ENCODE data around the gene AP5M1.
"Not testable (repeated sequence)": the region's sequence is repeated elsewhere in the genome, so short reads cannot be mapped to it uniquely, and the experiment has no call there.

AP5M1 gene, protein sequence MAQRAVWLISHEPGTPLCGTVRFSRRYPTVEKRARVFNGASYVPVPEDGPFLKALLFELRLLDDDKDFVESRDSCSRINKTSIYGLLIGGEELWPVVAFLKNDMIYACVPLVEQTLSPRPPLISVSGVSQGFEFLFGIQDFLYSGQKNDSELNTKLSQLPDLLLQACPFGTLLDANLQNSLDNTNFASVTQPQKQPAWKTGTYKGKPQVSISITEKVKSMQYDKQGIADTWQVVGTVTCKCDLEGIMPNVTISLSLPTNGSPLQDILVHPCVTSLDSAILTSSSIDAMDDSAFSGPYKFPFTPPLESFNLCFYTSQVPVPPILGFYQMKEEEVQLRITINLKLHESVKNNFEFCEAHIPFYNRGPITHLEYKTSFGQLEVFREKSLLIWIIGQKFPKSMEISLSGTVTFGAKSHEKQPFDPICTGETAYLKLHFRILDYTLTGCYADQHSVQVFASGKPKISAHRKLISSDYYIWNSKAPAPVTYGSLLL

DNA sequence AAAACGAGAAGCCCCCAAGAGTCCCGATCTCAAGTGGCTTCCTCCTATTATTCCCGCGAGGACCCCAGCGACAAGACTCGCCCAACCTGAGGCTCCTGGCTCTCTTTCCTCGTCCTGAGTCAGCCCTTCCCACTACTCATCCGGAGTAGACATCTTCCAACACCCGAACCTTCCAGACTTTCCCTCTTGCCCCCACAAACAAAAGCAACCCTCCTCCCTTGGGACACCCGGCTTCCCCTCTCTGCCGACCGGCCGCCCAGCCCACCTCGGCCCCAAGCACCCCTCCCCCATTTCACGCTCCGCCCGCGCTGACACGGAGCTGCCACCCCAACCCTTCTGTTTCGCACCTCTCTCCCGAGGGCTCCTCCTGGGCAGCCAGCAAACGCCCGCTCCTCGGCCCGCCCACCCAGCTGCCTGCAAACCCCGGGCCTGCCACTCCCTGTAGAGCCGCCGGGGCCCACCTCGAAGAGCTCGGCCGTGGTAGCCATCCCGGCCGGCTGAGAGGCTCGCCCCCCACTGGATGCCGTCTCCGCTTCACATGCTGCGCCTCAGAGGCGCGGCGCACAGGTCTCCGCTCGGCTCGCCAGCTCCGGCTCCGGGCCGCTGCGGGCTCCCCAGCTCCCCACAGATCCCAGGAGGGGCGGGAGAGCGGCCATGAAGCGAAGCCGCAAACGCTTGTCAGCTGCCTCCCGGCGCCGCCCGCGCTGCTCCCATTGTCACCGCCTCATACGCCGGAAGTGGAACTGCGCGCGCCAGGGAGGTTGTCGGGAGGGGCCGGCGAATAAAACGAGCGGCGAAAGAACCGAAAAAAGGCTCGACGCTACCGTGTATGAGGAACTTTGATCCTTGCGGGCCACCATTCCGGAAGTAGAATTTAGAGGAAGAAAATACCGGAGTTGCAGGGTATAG, at the start of gene AP5M1, which contains the start of gene EXOC5:
TSS of gene AP5M1 (plus strand) at position 811 of the 909 bp plus-strand sequence. CDS start 344 bp downstream, outside the sequence.
TSS of gene EXOC5 (minus strand) at position 745 of the 909 bp plus-strand sequence. CDS start at position 488, 257 bp downstream.
- DNase-seq: peak; percentile 86

DNA sequence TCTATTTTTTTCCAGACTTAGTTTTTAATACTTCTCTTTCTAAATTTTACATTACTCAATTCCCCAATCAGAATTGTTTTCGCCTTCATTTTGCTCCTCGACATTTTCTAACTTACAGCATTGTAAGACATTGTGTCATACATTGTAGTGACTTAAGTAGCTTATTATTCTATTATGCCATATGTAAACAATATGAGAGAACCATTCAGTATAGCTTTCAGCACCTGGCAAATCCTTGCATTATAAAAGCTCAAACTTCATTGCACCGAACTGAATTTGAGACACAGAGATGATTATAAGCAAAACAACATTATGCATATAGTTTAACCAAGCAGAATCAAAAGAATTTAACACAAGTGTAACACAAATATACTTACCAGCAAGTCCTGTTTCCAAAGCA, 46.8 kb upstream of the AP5M1 start:
- no peak for DNase-seq

DNA sequence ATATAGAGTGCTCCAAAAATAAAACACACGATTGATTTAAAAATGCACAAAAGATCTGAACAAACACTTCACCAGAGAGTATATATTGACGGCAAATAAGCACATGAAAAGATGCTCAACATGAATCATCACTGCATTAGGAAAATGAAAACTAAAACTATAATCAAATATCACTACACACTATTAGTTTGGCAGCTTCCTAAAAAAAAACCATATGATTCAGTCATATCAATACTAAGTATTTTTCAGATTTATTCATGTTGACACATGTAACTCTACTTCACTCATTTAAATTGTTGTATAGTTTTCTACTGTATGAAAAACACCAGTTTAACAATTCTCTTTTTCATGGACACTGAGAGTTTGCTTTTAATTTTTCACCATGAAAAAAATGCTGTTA, 41.7 kb upstream of the AP5M1 start:
- no peak for DNase-seq

DNA sequence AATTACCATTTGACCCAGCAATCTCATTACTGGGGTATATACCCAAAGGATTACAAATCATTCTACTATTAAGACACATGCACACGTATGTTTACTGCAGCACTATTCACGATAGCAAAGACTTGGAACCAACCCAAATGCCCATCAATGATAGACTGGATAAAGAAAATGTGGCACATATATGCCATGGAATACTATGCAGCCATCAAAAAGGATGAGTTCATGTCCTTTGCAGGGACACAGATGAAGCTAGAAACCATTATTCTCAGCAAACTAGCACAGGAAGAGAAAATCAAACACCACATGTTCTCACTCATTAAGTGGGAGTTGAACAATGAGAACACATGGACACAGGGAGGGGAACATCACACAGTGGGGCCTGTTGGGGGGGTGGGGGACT, 40.5 kb upstream of the AP5M1 start:
- DNase-seq: not testable (repeated sequence)

DNA sequence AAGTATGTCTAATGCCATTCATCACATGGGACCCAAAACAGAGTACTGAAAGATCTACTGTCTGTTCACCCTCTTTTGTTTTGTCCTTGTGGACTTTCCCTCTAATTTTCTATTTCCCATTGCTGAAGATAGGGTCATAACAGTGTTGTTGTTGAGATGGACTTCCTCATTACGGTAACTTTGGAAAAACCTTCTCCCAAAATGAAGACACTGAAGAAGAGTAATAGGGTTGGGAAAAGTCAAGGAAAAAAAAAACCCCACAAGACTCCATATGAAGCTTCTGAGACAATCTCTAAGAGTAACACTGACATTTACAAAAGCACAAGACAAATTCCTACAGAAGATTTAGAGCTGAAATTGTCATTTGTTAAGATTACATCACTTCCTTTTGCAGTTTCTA, 36.8 kb upstream of the AP5M1 start:
- no peak for DNase-seq

DNA sequence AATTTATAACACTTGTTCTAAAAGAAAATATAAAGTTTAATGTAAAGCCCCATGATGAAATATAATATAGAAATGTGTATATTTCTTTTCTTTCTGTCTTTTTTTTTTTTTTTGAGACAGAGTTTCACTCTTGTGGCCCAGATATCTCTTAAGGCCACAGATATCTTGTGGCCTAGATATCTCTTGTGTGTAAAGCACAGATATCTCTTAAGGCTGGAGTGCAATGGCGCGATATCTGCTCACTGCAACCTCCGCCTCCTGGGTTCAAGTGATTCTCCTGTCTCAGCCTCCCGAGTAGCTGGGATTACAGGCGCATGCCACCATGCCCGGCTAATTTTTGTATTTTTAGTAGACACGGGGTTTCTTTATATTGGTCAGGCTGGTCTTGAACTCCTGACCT, 28.7 kb upstream of the AP5M1 start:
- not testable (repeated sequence) for DNase-seq

DNA sequence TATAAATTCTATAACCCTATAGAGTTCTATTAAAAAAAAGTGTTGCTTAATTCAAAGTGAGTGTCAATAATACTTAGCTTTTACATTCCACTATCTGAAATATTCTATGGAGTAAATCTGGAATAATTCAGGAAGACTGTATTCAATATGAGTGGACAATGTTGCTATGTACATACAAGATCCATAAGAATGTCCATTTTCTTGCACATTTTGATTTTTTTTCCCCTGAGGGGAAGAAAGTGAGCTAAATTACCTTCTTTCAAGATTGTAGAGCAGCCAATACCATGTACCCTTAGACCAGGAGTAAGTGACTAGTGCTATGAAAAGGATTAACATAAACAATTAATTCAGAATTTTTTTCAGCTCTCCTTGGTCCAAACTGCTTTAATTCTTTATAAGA, 25.5 kb upstream of the AP5M1 start:
- no peak for DNase-seq

DNA sequence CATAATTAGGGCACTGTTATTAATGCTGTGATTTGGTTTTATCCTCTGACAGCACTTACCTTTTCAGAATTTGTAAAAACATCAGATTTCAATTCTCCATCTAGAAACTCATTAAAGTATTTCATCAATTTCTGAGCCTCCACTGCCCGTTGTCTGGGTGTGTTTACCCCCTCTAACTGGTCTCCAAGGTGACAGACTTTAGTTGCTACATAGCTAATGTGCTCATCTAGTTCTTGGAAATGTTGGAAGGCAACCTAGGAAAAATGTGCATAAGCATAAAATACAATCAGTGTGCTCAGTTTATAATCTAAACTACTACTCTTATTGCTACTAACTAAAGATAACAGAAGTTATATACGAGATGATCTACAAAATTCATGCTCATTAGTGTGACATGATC, 24.7 kb upstream of the AP5M1 start:
- no peak for DNase-seq

DNA sequence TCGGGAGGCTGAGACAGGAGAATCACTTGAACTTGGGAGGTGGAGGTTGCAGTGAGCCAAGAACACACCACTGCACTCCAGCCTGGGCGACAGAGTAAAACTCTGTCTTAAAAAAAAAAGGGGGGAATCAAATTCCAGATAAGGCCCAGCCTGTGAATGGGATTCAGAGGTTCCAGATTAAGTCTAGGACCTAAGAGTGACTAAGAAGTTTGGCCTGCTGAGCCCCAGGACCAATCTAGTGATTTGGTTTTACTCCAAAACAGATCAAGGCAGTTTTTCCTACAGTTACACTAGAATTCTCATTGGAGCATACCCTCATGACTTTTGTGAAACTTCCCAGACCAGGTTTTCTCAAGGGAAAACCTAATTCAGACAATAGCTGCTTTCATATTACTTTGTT, 22.8 kb upstream of the AP5M1 start:
- no peak for DNase-seq

DNA sequence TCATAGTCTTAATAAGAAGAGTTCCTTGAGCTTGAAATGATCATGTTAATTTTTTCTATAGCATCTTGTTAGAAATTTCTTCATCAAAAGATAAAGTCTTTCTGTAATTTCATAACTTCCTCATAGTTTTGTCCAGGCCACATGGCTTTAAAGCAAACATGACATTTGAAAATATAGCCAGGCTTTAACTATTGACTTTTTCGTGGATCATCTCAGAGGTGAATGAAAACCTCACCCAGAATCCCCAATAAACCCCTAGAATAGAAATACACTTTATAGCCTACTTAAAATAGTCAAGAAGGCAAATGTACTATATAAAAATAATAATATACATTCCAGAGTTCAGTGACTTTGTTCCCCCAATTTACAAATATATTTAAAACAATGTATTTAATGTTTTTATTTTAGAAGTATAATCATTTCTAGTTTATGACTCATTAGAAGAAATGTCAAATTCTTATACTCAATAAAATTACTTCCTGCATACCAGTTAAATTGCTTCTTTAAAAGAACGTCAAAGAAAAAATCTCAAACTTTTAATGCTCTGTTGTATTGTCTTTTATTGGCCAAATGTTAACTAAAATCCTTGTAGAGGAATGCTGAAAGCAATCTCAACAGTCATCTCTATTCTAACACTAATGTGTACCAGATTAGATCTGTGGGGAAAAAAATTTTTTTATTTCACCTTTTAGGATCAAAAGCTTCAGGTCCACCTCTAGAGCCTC, 21.7 kb upstream of the AP5M1 start:
- DNase-seq: no peak

DNA sequence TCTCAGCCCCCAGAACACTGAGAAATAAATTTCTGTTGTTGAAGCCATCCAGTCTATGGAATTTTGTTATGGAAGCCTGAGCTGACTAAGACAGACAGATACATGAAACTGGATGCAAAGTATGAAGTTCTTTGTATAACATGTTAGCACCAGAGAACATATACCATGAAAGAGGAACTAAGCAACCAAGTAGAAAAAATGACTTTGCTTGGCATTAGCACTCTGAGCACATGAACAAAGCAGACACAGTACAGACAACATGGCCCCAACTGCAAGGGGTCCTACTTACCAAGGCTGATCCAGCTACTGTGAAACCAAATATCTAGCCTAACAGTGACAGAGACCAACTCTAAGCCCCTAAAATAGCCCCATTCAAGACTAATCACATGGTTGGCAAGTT, 13.9 kb upstream of the AP5M1 start:
- no peak for DNase-seq

DNA sequence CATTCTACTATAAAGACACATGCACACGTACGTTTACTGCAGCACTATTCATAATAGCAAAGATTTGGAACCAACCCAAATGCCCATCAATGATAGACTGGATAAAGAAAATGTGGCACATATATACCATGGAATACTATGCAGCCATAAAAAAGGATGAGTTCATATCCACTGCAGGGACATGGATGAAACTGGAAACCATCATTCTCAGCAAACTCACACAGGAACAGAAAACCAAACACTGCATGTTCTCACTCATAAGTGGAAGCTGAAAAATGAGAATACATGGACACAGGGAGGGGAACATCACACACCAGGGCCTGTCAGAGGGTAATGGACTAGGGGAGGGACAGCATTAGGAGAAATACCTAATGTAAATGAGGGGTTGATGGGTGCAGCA, 10.6 kb upstream of the AP5M1 start:
- not testable (repeated sequence) for DNase-seq

DNA sequence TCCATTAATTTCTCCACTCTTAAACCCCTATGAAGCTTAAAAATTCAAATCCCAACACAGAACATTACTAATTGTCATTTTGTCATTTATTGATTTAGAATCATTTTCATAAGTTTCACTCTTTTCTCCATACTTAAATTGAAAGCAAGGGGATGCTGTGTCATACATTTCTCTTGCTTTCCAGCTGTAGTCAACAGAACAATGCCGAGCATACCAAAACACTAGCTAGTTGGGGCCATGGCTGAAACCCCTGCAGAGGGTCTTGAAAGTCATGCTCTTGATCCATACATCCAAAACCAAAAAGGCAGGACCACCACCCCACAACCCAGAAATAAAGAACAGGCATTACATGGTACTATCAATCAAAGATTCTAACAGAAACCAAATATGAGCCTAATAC, 9.1 kb upstream of the AP5M1 start:
- no peak for DNase-seq

DNA sequence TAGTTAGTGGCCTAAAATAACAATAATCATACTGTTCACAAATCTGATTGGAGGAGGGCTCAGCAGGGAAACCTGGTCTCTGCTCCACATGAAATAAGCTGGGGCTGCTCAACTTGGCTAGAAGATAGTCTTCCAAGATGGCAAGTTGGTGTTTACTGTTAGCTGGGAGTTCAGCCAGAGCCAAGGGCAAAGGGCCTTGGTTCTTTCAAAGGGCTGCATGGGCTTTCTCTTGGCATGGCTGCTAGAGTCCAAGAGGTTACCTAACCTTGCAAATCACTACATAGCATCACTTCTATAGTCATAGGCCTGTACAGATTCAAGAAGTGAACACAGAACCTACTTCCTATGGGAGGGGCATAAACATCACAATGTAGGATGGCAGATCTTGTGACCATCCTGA, 7.2 kb upstream of the AP5M1 start:
- no peak for DNase-seq

DNA sequence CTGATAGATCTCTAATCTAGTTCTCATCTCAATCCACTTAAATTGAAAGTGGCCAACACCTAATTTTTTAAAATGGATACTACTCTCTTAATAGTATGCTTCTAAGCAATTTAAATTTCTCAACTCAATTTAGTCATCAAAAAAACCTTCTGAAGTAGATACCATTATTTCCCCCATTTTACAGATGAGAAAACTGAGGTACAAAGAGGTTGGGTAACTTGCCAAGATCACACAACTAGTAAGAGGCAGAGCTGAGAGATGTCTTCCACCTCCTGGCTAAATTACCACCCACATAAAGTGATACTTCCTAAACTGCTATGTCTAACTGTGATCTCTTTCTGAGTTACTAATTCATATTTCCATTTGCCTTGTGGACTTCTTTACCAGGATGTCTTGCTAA, 6.7 kb upstream of the AP5M1 start:
- DNase-seq: no peak

DNA sequence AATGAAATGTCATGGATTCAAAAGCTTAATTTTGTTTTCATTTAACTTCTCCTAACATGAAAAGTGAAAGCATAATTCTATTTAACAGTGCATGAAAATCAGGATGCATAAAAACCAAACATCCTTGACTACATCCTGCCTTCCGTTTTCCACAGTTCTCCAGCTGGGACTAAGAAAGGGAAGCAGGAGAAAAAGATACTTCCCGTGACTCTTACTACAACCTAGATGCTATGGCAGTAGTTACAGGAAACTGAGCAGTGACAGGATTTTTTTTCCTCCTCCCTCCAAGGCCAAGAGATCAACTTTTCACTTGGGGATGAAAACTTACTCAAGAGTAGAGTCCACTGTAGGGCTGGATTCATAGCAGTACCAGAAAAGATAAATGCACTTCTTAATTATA, 2.7 kb upstream of the AP5M1 start:
- DNase-seq: no peak

DNA sequence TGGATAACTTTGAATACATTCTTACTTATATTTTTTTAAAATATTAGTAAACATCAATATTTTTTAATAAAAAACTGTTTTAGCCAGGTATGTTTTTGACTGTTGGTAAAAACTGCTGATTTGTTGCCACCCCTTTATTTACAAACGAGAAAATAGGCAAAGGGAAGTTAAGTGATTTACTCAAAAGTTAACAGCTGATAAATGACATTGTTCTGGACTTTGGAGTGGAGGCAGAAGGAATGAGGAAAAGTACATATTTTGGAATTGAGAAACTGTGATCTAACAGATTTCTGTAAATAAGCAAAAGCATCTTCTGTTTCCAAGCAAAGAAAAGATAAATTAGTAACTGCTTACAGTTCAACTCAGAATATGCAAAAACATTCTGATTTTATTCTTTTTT, 4.5 kb downstream of the AP5M1 start:
- no peak for DNase-seq

DNA sequence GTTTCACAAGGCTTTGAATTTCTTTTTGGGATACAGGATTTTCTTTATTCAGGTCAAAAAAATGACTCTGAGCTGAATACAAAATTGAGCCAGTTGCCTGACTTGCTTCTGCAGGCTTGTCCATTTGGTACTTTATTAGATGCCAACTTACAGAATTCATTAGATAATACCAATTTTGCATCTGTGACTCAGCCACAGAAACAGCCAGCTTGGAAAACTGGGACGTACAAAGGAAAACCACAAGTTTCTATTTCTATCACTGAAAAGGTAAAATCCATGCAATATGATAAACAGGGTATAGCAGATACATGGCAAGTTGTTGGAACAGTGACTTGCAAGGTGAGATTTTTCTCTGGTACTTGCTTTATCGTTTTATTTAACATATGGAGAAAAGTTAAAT, 5.8 kb downstream of the AP5M1 start:
- no peak for DNase-seq

DNA sequence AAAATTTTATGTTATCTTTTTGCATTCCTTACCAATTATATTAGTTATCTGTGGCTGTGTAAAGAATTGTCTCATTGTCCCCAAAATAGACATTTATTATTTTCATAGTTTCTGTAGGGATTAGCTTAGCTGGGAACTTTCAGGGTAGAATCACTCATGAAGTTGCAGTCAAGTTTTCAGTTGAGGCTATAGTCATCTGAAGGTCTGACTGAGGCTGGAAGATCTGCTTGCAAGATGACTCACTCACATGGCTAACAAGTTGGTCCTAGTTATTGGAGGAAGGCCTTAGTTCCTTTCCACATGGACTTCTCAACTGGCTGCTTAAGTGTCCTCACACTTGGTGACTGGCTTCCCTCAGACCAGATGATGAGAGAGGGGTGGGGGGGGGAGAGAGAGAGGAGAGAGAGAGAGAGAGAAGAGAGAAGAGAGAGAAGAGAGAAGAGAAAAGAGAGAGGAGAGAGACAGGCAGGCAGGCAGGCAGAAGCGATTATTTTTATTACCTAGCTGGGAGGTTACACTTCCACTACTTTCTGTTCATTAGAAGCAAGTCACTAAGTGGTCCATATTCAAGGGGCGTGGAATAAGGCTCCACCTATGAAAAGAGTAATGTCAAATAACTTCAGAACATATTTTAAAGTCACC, 6.4 kb downstream of the AP5M1 start:
- DNase-seq: no peak

DNA sequence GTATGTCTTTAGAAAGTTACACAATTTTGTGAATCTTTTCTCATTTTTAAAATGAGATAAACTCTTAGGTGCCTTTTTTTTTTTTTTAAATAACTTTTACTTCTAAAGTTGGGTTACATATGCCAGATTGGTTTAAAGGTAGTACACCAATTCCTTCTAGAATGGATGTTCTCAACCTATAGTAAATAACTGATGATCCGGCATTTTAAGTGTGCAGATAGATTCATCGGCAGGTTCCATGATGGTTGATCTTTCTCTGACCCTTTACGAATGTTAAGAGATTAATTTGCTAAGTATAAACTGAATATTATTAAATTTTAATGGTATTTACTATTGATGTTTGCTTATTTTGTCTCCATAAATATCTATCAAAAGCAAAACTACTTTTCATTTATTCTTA, 8.3 kb downstream of the AP5M1 start:
- no peak for DNase-seq

DNA sequence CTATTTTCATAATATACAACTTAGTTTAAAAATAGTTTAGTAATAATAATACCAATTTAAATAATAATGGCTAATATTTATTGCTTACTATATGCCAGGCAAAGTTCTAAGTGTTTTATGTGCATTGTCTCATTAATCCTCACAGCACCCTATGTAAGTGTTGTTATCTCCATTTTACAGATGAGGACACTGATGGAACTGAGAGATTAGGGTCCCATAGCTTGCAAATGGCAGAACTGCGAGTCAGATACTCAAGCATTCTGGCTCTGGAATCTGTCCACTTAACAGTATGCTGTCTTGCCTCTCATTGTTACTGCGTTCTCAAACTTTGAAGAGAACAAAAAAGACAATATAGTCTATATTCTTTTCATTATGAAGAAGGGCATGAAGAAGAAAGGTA, 19.0 kb downstream of the AP5M1 start:
- no peak for DNase-seq

DNA sequence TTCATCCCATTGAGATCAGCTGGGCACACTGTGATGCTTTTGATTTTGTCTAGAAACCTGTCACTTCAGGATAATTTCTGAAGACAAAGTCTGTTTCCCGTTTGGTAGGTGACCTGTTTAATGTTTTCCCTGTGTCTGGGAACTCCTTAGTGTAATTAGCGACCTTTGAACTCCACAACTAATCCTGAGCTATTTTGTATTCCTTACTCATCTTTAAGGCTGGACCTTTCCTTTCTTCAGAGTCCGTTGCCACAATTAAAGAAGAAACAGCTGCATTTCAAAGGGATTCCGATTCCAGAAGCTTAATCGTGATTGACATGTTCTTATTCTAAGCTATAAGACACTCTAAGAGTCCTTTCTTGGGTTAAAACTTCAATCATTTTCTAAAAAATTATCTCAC, 22.0 kb downstream of the AP5M1 start:
- no peak for DNase-seq

Measured in DMS 273 treated with DMSO at 0.1 percent for 48 hours (cell line).